ENCODE results near the gene DNASE1L3.
"Not testable (repeated sequence)": the region's sequence is repeated elsewhere in the genome, so short reads cannot be mapped to it uniquely, and the experiment has no call there.

DNASE1L3 gene

DNA sequence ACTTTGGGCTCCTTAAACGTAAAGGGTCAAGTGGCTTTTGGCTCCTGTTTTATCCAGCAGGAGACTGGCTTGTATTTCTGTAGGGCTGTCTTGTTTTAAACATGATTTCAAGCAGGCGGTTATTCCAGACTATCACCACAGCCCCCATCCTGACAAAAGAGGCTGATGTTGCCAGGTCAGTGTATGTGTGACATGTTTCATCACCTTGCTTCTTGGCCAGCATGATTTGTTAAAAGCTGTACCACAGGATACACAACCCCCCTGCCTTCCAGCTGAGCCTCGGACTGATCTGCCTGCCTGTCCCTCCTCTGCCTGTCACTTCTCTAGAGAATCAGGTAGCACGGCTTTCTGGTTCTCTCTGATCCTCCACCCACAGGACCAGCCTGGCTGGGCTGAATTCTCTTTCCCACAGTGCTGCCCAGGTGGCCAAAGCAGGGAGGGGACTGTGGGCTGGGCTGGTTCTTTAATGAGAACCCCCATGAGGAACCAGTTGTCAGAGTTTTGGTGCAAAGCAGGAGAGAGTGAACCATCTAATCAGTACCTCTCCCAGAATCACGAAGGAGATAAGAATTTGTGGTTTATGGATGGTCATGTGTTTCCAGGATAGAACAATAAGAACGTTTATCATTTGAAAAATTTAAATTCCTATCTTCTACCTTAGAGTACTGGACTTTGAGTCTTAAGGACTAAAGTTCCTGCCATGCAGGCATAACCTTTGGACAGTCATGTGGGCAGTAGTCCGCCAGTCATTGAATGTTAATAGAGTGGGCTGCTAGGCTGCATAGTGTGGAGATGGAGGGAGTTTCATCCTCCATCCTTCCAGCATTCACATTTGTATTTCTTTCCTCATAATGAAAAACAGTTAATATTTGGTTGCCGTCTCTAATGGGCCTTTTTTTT, 35.6 kb upstream of the DNASE1L3 start:
- TF ChIP-seq CTCF (IDR thresholded peaks at IDR 0.05; ENCODE audit: insufficient read depth, low read length, poor library complexity, severe bottlenecking) = no peak
- no peak for TF ChIP-seq EZH2phosphoT487 (conservative IDR thresholded peaks at IDR 0.05; ENCODE audit: low read length)
- H3K9me3 ChIP-seq (ENCODE audit: insufficient read depth, low read length) = no peaks in the 10 kb centered on the region
- no peaks in the 10 kb centered on the region for H3K36me3 ChIP-seq (ENCODE audit: low read length)
- H3K4me2 ChIP-seq (ENCODE audit: low read depth, low read length, poor library complexity, severe bottlenecking) = no peak overlapping the region
- H3K27me3 ChIP-seq (ENCODE audit: low read length) = no peaks in the 10 kb centered on the region
- no peak overlapping the region for H2AFZ ChIP-seq (ENCODE audit: low read depth, low read length, severe bottlenecking)
- H3K9ac ChIP-seq (ENCODE audit: low read length) = no peak overlapping the region
- H3K9me2 ChIP-seq (replicated peaks; ENCODE audit: insufficient read depth, low read length) = no peaks in the 10 kb centered on the region
- no peak overlapping the region for H3K27ac ChIP-seq (ENCODE audit: low read depth, low read length)
- peaks cover 35% of the 10 kb centered on the region for H3K79me2 ChIP-seq (ENCODE audit: insufficient read depth, low read length)
- no peaks in the 10 kb centered on the region for H3F3A ChIP-seq (ENCODE audit: insufficient read depth)
- no peaks in the 10 kb centered on the region for H4K20me1 ChIP-seq (ENCODE audit: low read depth, low read length)
- H3K4me3 ChIP-seq (ENCODE audit: insufficient read depth, low read length, poor library complexity, severe bottlenecking) = no peak overlapping the region

GRCh38 chr3:58243976-58244585, 33.3 kb upstream of the DNASE1L3 start:
- TF ChIP-seq EZH2phosphoT487 (conservative IDR thresholded peaks at IDR 0.05; ENCODE audit: low read length) (no peak), CTCF (IDR thresholded peaks at IDR 0.05; ENCODE audit: insufficient read depth, low read length, poor library complexity, severe bottlenecking) (no peak)

DNA sequence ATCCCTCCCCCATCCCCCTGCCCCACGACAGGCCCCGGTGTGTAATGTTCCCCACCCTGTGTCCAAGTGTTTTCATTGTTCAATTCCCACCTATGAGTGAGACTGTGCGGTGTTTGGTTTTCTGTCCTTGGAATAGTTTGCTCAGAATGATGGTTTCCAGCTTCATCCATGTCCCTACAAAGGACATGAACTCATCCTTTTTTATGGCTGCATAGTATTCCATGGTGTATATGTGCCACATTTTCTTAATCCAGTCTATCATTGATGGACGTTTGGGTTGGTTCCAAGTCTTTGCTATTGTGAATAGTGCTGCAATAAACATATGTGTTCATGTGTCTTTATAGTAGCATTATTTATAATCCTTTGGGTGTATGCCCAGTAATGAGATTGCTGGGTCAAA, 32.1 kb upstream of the DNASE1L3 start:
- not testable (repeated sequence) for H3F3A ChIP-seq (ENCODE audit: insufficient read depth); H3K4me3 ChIP-seq (ENCODE audit: insufficient read depth, low read length, poor library complexity, severe bottlenecking); H3K27ac ChIP-seq (ENCODE audit: low read depth, low read length); H3K4me2 ChIP-seq (ENCODE audit: low read depth, low read length, poor library complexity, severe bottlenecking); H3K36me3 ChIP-seq (ENCODE audit: low read length); H3K9me3 ChIP-seq (ENCODE audit: insufficient read depth, low read length); H3K9me2 ChIP-seq (replicated peaks; ENCODE audit: insufficient read depth, low read length); H3K9ac ChIP-seq (ENCODE audit: low read length); H4K20me1 ChIP-seq (ENCODE audit: low read depth, low read length); H2AFZ ChIP-seq (ENCODE audit: low read depth, low read length, severe bottlenecking); H3K27me3 ChIP-seq (ENCODE audit: low read length)
- peaks cover 54% of the 10 kb centered on the region for H3K79me2 ChIP-seq (ENCODE audit: insufficient read depth, low read length)

More at GRCh38 chr3:58243976-58244585, 33.3 kb upstream of the DNASE1L3 start:
- Histone ChIP-seq H3K9me2 (replicated peaks; ENCODE audit: insufficient read depth, low read length) (no peaks in the 10 kb centered on the region), H3K27ac (ENCODE audit: low read depth, low read length) (no peak overlapping the region), H3K27me3 (ENCODE audit: low read length) (no peaks in the 10 kb centered on the region), H3F3A (ENCODE audit: insufficient read depth) (no peaks in the 10 kb centered on the region), H3K4me2 (ENCODE audit: low read depth, low read length, poor library complexity, severe bottlenecking) (no peak overlapping the region), H3K36me3 (ENCODE audit: low read length) (no peaks in the 10 kb centered on the region), H3K9ac (ENCODE audit: low read length) (no peak overlapping the region), H3K79me2 (ENCODE audit: insufficient read depth, low read length) (peaks cover 45% of the 10 kb centered on the region), H3K4me3 (ENCODE audit: insufficient read depth, low read length, poor library complexity, severe bottlenecking) (no peak overlapping the region), H4K20me1 (ENCODE audit: low read depth, low read length) (no peaks in the 10 kb centered on the region), H3K9me3 (ENCODE audit: insufficient read depth, low read length) (no peaks in the 10 kb centered on the region), H2AFZ (ENCODE audit: low read depth, low read length, severe bottlenecking) (no peak overlapping the region)

DNA sequence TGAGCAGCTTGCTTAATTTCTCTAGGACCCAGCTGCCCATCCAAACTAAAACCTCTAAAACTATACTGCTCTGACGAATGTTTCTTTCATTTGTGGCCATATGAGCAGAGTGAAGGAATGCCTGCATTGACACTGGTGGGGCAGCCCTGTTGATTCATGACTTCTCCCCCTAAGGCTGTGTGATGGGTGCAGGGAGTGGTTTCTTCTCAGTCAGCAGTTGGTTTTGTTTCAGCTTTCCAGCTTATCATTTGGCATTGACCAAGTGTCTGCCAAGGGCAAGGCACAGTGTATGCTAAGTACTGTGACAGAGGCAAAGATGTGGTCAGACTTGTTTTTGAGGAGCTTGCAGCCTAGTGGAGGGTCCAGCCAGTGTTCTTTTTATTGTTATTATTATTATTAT, 31.6 kb upstream of the DNASE1L3 start:
- Histone ChIP-seq H3K27me3 (ENCODE audit: low read length) (no peaks in the 10 kb centered on the region), H3K9me3 (ENCODE audit: insufficient read depth, low read length) (no peaks in the 10 kb centered on the region), H3K4me3 (ENCODE audit: insufficient read depth, low read length, poor library complexity, severe bottlenecking) (no peak overlapping the region), H4K20me1 (ENCODE audit: low read depth, low read length) (no peaks in the 10 kb centered on the region), H3K9me2 (replicated peaks; ENCODE audit: insufficient read depth, low read length) (no peaks in the 10 kb centered on the region), H2AFZ (ENCODE audit: low read depth, low read length, severe bottlenecking) (no peak overlapping the region), H3K4me2 (ENCODE audit: low read depth, low read length, poor library complexity, severe bottlenecking) (no peak overlapping the region), H3K27ac (ENCODE audit: low read depth, low read length) (no peak overlapping the region), H3K9ac (ENCODE audit: low read length) (no peak overlapping the region), H3K36me3 (ENCODE audit: low read length) (no peaks in the 10 kb centered on the region), H3K79me2 (ENCODE audit: insufficient read depth, low read length) (peaks cover 54% of the 10 kb centered on the region), H3F3A (ENCODE audit: insufficient read depth) (no peaks in the 10 kb centered on the region)
- TF ChIP-seq EZH2phosphoT487 (conservative IDR thresholded peaks at IDR 0.05; ENCODE audit: low read length) (no peak), CTCF (IDR thresholded peaks at IDR 0.05; ENCODE audit: insufficient read depth, low read length, poor library complexity, severe bottlenecking) (no peak)
